Activated effector memory CD4-positive, alpha-beta T cell treated with anti-CD3 and anti-CD28 coated beads, Interleukin-2, amount 50 U/mL, for 16 hours (primary cell): ENCODE data around the gene RDH13.
"Not testable (repeated sequence)": the region's sequence is repeated elsewhere in the genome, so short reads cannot be mapped to it uniquely, and the experiment has no call there.

Experiments
- DNase-seq: peaks from one replicate; pipeline ENCODE4 v3.0.0-alpha.2; 2020

RDH13 gene

GRCh38 chr19:55042688-55043087 is 20.3 kb downstream of the RDH13 start:
- DNase-seq = no peak

GRCh38 chr19:55042344-55042678 is 20.6 kb downstream of the RDH13 start:
- no peak for DNase-seq

GRCh38 chr19:55041627-55042343 is 21.2 kb downstream of the RDH13 start:
- DNase-seq = no peak

GRCh38 chr19:55041244-55041626 is 21.7 kb downstream of the RDH13 start:
- no peak for DNase-seq

- DNase-seq = not testable (repeated sequence)
These were observed 22.3 kb downstream of the RDH13 start for GRCh38 chr19:55040654-55041053.

- not testable (repeated sequence) for DNase-seq
These were observed 25.3 kb downstream of the RDH13 start for GRCh38 chr19:55037603-55038002.

GRCh38 chr19:55036058-55036457 is 26.9 kb downstream of the RDH13 start:
- no peak for DNase-seq

- no peak for DNase-seq
These were observed 28.2 kb downstream of the RDH13 start for GRCh38 chr19:55034751-55035150.

GRCh38 chr19:55032976-55033643 is 29.8 kb downstream of the RDH13 start:
- not testable (repeated sequence) for DNase-seq

- no peak for DNase-seq
These were observed 30.7 kb downstream of the RDH13 start for GRCh38 chr19:55032170-55032800.

- DNase-seq = no peak
These were observed 31.8 kb downstream of the RDH13 start for GRCh38 chr19:55031178-55031577.

GRCh38 chr19:55028757-55029156 is 34.2 kb downstream of the RDH13 start:
- DNase-seq = no peak

GRCh38 chr19:55027472-55028337 is 35.2 kb downstream of the RDH13 start:
- no peak for DNase-seq

- not testable (repeated sequence) for DNase-seq
These were observed 35.8 kb downstream of the RDH13 start for GRCh38 chr19:55027140-55027471.

GRCh38 chr19:55024111-55024510 is 38.8 kb downstream of the RDH13 start:
- DNase-seq = no peak

- DNase-seq = not testable (repeated sequence)
These were observed 42.6 kb downstream of the RDH13 start for GRCh38 chr19:55020351-55020750.

- DNase-seq = no peak
These were observed 44.3 kb downstream of the RDH13 start for GRCh38 chr19:55018633-55019032.

- DNase-seq = no peak
These were observed 44.7 kb downstream of the RDH13 start for GRCh38 chr19:55018216-55018615.

- no peak for DNase-seq
These were observed 46.9 kb downstream of the RDH13 start for GRCh38 chr19:55016017-55016416.

GRCh38 chr19:55015126-55015525 is 47.8 kb downstream of the RDH13 start:
- no peak for DNase-seq

- DNase-seq = no peak
These were observed 48.2 kb downstream of the RDH13 start for GRCh38 chr19:55014714-55015113.

- DNase-seq = no peak
These were observed 49.4 kb downstream of the RDH13 start for GRCh38 chr19:55013596-55013995.

GRCh38 chr19:55012306-55012705 is 50.6 kb downstream of the RDH13 start:
- DNase-seq = no peak
